MM.1S (cell line): ENCODE measurements around the gene PROX2.

Source experiments
- EZH2 ChIP-seq: fragments of 300-600 bp; sonication (generic); optimal IDR thresholded peaks from 2 replicates; pipeline ENCODE3; 2017; ENCODE audit warnings: low read depth, mild to moderate bottlenecking, antibody characterized with exemption, low read length, mixed read lengths
- EZH2phosphoT487 ChIP-seq: fragments of 300-600 bp; sonication (generic); IDR thresholded peaks from 2 replicates; pipeline ENCODE4 v1.6.1; 2018; ENCODE audit warnings: antibody characterized with exemption, low read length
- TF ChIP-seq, protein P1 (sequence below): fragments of 300-600 bp; sonication (generic); IDR thresholded peaks from 2 replicates; pipeline ENCODE4 v1.5.1; 2016; ENCODE audit warnings: antibody characterized with exemption, low read length, mixed read lengths

- TF ChIP-seq, protein P1, sequence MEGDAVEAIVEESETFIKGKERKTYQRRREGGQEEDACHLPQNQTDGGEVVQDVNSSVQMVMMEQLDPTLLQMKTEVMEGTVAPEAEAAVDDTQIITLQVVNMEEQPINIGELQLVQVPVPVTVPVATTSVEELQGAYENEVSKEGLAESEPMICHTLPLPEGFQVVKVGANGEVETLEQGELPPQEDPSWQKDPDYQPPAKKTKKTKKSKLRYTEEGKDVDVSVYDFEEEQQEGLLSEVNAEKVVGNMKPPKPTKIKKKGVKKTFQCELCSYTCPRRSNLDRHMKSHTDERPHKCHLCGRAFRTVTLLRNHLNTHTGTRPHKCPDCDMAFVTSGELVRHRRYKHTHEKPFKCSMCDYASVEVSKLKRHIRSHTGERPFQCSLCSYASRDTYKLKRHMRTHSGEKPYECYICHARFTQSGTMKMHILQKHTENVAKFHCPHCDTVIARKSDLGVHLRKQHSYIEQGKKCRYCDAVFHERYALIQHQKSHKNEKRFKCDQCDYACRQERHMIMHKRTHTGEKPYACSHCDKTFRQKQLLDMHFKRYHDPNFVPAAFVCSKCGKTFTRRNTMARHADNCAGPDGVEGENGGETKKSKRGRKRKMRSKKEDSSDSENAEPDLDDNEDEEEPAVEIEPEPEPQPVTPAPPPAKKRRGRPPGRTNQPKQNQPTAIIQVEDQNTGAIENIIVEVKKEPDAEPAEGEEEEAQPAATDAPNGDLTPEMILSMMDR = no peak
- TF ChIP-seq EZH2 (no peak), EZH2phosphoT487 (no peak)
These were observed 33.6 kb upstream of the PROX2 start for GRCh38 chr14:74909501-74909900.
